ENCODE measurements around the gene SSC4D.
"Not testable (repeated sequence)": the region's sequence is repeated elsewhere in the genome, so short reads cannot be mapped to it uniquely, and the experiment has no call there.

The SSC4D gene

GRCh38 chr7:76405738-76406137, 3.8 kb downstream of the SSC4D start:
- H3K9me3 ChIP-seq (ENCODE audit: low read length) = no peaks in the 10 kb centered on the region
- no peaks in the 10 kb centered on the region for H3K36me3 ChIP-seq (ENCODE audit: insufficient read depth, low read length)
- no peaks in the 10 kb centered on the region for H3K4me1 ChIP-seq (ENCODE audit: insufficient read depth, low read length)
- no peak overlapping the region for H2AFZ ChIP-seq (ENCODE audit: low read depth, low read length)
- H3K27me3 ChIP-seq (ENCODE audit: insufficient read depth, low read length) = no peaks in the 10 kb centered on the region
- H3K4me3 ChIP-seq (ENCODE audit: low read length) = no peak overlapping the region

DNA sequence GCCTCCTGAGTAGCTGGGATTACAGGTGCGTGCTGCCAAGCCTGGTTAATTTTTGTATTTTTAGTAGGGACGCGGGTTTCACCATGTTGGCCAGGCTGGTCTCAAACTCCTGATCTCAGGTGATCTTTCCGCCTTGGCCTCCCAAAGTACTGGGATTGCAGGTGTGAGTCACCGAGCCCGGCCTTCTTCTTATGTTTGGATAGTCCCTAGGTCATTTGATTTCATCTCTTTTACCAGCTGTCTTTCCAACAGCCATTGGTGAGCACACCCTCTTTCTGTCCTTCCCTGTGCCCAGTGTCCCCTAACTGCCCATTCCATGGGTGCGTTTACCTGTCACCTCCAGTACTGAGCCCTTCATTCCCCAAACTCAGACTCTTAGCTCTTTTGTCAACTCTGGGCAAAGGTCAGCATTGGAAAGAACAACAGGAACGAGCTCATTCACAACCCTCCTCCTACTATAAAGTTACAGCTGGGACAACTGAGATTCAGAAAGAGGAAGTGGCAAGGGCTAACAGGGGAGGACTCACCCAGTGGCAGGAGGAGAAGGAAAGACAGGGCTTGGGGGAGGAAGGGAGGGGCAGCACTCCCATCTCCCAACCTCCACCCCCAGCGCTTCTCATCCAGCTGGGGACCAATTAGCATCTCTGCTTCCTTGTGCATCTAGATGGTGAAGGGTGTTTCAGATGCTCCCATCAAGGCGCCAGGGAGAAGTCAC, 5.6 kb downstream of the SSC4D start:
- no peaks in the 10 kb centered on the region for H3K36me3 ChIP-seq (ENCODE audit: insufficient read depth, low read length)
- no peaks in the 10 kb centered on the region for H3K4me1 ChIP-seq (ENCODE audit: insufficient read depth, low read length)
- H3K27me3 ChIP-seq (ENCODE audit: insufficient read depth, low read length) = no peaks in the 10 kb centered on the region
- H2AFZ ChIP-seq (ENCODE audit: low read depth, low read length) = no peak overlapping the region
- no peaks in the 10 kb centered on the region for H3K9me3 ChIP-seq (ENCODE audit: low read length)
- H3K4me3 ChIP-seq (ENCODE audit: low read length) = no peak overlapping the region

- not testable (repeated sequence) for H2AFZ ChIP-seq (ENCODE audit: low read depth, low read length); H3K36me3 ChIP-seq (ENCODE audit: insufficient read depth, low read length); H3K27me3 ChIP-seq (ENCODE audit: insufficient read depth, low read length); H3K9me3 ChIP-seq (ENCODE audit: low read length); H3K4me1 ChIP-seq (ENCODE audit: insufficient read depth, low read length); H3K4me3 ChIP-seq (ENCODE audit: low read length)
These were observed 6.4 kb downstream of the SSC4D start for GRCh38 chr7:76403097-76403496.

GRCh38 chr7:76400248-76400647, 9.2 kb downstream of the SSC4D start:
- H3K4me1 ChIP-seq (ENCODE audit: insufficient read depth, low read length) = peaks cover 5% of the 10 kb centered on the region
- H3K36me3 ChIP-seq (ENCODE audit: insufficient read depth, low read length) = no peaks in the 10 kb centered on the region
- H3K4me3 ChIP-seq (ENCODE audit: low read length) = no peak overlapping the region
- H3K9me3 ChIP-seq (ENCODE audit: low read length) = no peaks in the 10 kb centered on the region
- no peak overlapping the region for H2AFZ ChIP-seq (ENCODE audit: low read depth, low read length)
- H3K27me3 ChIP-seq (ENCODE audit: insufficient read depth, low read length) = no peaks in the 10 kb centered on the region

- no peaks in the 10 kb centered on the region for H3K9me3 ChIP-seq (ENCODE audit: low read length)
- no peaks in the 10 kb centered on the region for H3K27me3 ChIP-seq (ENCODE audit: insufficient read depth, low read length)
- no peak overlapping the region for H2AFZ ChIP-seq (ENCODE audit: low read depth, low read length)
- H3K4me1 ChIP-seq (ENCODE audit: insufficient read depth, low read length) = peaks cover 5% of the 10 kb centered on the region
- H3K4me3 ChIP-seq (ENCODE audit: low read length) = no peak overlapping the region
- no peaks in the 10 kb centered on the region for H3K36me3 ChIP-seq (ENCODE audit: insufficient read depth, low read length)
These were observed 11.9 kb downstream of the SSC4D start for GRCh38 chr7:76397409-76398183.

GRCh38 chr7:76396864-76397263, 12.6 kb downstream of the SSC4D start:
- Histone ChIP-seq H3K4me3 (ENCODE audit: low read length) (no peak overlapping the region), H3K27me3 (ENCODE audit: insufficient read depth, low read length) (no peaks in the 10 kb centered on the region), H2AFZ (ENCODE audit: low read depth, low read length) (no peak overlapping the region), H3K36me3 (ENCODE audit: insufficient read depth, low read length) (no peaks in the 10 kb centered on the region), H3K4me1 (ENCODE audit: insufficient read depth, low read length) (peaks cover 5% of the 10 kb centered on the region), H3K9me3 (ENCODE audit: low read length) (no peaks in the 10 kb centered on the region)

DNA sequence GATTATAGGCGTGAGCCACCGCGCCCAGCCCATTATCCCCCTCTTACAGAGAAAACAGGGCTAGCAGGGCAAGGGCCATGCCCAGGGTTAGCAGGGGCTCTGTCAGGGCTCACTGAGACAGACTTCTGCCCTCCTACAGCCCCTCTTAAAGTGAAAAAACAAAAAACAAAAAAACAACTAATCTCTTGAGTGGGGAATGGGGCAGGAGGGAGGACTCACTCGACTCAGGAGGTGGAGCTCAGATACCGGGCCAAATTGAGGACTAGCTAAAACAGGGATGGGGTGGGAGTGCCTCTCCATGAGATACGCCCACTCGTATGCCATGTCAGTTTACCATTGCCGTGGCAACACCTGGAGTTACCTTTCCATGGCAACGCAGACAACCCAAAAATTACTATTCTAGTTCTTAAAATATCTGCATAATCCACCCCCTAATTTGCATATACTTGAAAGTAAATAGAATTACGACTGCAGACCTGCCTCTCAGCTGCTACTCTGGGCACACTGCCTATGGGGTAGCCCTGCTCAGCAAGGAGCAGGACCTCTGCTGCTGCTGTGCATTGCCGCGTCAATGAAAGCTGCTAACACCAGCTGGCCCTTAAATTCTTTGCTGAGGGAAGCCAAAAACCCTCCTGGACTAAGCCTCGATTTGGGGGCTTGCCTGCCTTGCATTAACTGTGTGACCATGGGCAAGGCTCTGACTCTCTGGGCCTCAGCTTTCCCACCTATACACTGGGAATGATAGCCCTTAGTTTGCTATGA, 13.4 kb downstream of the SSC4D start:
- peaks cover 5% of the 10 kb centered on the region for H3K4me1 ChIP-seq (ENCODE audit: insufficient read depth, low read length)
- H3K9me3 ChIP-seq (ENCODE audit: low read length) = no peaks in the 10 kb centered on the region
- H3K4me3 ChIP-seq (ENCODE audit: low read length) = no peak overlapping the region
- no peak overlapping the region for H2AFZ ChIP-seq (ENCODE audit: low read depth, low read length)
- H3K27me3 ChIP-seq (ENCODE audit: insufficient read depth, low read length) = no peaks in the 10 kb centered on the region
- no peaks in the 10 kb centered on the region for H3K36me3 ChIP-seq (ENCODE audit: insufficient read depth, low read length)

- H3K27me3 ChIP-seq (ENCODE audit: insufficient read depth, low read length); H3K4me1 ChIP-seq (ENCODE audit: insufficient read depth, low read length); H3K36me3 ChIP-seq (ENCODE audit: insufficient read depth, low read length); H3K9me3 ChIP-seq (ENCODE audit: low read length); H2AFZ ChIP-seq (ENCODE audit: low read depth, low read length); H3K4me3 ChIP-seq (ENCODE audit: low read length): not testable (repeated sequence)
These were observed 13.9 kb downstream of the SSC4D start for GRCh38 chr7:76395605-76395964.

- no peaks in the 10 kb centered on the region for H3K9me3 ChIP-seq (ENCODE audit: low read length)
- H3K4me3 ChIP-seq (ENCODE audit: low read length) = no peak overlapping the region
- no peaks in the 10 kb centered on the region for H3K36me3 ChIP-seq (ENCODE audit: insufficient read depth, low read length)
- no peak overlapping the region for H2AFZ ChIP-seq (ENCODE audit: low read depth, low read length)
- H3K27me3 ChIP-seq (ENCODE audit: insufficient read depth, low read length) = no peaks in the 10 kb centered on the region
- peaks cover 5% of the 10 kb centered on the region for H3K4me1 ChIP-seq (ENCODE audit: insufficient read depth, low read length)
These were observed 14.5 kb downstream of the SSC4D start for GRCh38 chr7:76394957-76395356.

GRCh38 chr7:76393116-76394031, 16.1 kb downstream of the SSC4D start:
- H3K4me1 ChIP-seq (ENCODE audit: insufficient read depth, low read length) = peaks cover 8% of the 10 kb centered on the region
- no peaks in the 10 kb centered on the region for H3K27me3 ChIP-seq (ENCODE audit: insufficient read depth, low read length)
- no peaks in the 10 kb centered on the region for H3K36me3 ChIP-seq (ENCODE audit: insufficient read depth, low read length)
- H3K4me3 ChIP-seq (ENCODE audit: low read length) = peak overlapping the region; percentile 72
- H3K9me3 ChIP-seq (ENCODE audit: low read length) = no peaks in the 10 kb centered on the region
- peak overlapping the region; percentile 92 for H2AFZ ChIP-seq (ENCODE audit: low read depth, low read length)

GRCh38 chr7:76392531-76393115, 16.9 kb downstream of the SSC4D start:
- peaks cover 8% of the 10 kb centered on the region for H3K4me1 ChIP-seq (ENCODE audit: insufficient read depth, low read length)
- H3K27me3 ChIP-seq (ENCODE audit: insufficient read depth, low read length) = no peaks in the 10 kb centered on the region
- no peaks in the 10 kb centered on the region for H3K9me3 ChIP-seq (ENCODE audit: low read length)
- H3K4me3 ChIP-seq (ENCODE audit: low read length) = peak overlapping the region; percentile 72
- no peaks in the 10 kb centered on the region for H3K36me3 ChIP-seq (ENCODE audit: insufficient read depth, low read length)
- H2AFZ ChIP-seq (ENCODE audit: low read depth, low read length) = peak overlapping the region; percentile 92

GRCh38 chr7:76390092-76390491, 19.4 kb downstream of the SSC4D start:
- H3K9me3 ChIP-seq (ENCODE audit: low read length) = no peaks in the 10 kb centered on the region
- peaks cover 3% of the 10 kb centered on the region for H3K4me1 ChIP-seq (ENCODE audit: insufficient read depth, low read length)
- H3K4me3 ChIP-seq (ENCODE audit: low read length) = no peak overlapping the region
- no peak overlapping the region for H2AFZ ChIP-seq (ENCODE audit: low read depth, low read length)
- H3K36me3 ChIP-seq (ENCODE audit: insufficient read depth, low read length) = no peaks in the 10 kb centered on the region
- H3K27me3 ChIP-seq (ENCODE audit: insufficient read depth, low read length) = no peaks in the 10 kb centered on the region

All from neuron (in vitro differentiated cells).